HEK293 (cell line): ENCODE measurements around the gene CHMP3.
A peak's percentile ranks its signal among the peaks of the same experiment; 100 is the strongest.
"Not testable (repeated sequence)": the region's sequence is repeated elsewhere in the genome, so short reads cannot be mapped to it uniquely, and the experiment has no call there.

Experiments
- CTCF ChIA-PET: fragments of 350-600 bp; formaldehyde crosslinking; extraction: SDS; loops from one replicate; lab custom pipeline; 2021; ENCODE audit warnings: antibody characterized with exemption; lab: Yijun Ruan, JAX
- POLR2A ChIA-PET: fragments of 300-600 bp; formaldehyde crosslinking; extraction: SDS; loops from one replicate; lab custom pipeline; 2020; ENCODE audit warnings: antibody characterized with exemption, inconsistent platforms; lab: Yijun Ruan, JAX
- H3K27ac ChIP-seq: fragments of 200-500 bp; sonication (Bioruptor generic); 2 replicates; pipeline ENCODE4 v1.5.1; 2014; ENCODE audit warnings: low read depth, low read length, control low read depth, inconsistent platforms; ENCODE audit errors: extremely low read depth
- H3K36me3 ChIP-seq, 2 experiments: fragments of 200-500 bp in 1 of 2; sonication (Bioruptor generic) in 1 of 2; 1 replicate in 1 of 2; 2 replicates in 1 of 2; pipeline ENCODE4 v1.5.1; 2014 to 2017; ENCODE audit warnings: inconsistent platforms in 2 of 2, low read length in 2 of 2; ENCODE audit not compliant: control insufficient read depth in 2 of 2, insufficient read depth in 1 of 2
- H3K4me1 ChIP-seq: fragments of 200-500 bp; sonication (Bioruptor generic); 2 replicates; pipeline ENCODE4 v1.5.1; 2014; ENCODE audit warnings: mild to moderate bottlenecking, low read length, inconsistent platforms; ENCODE audit not compliant: control insufficient read depth, insufficient read depth
- H3K4me3 ChIP-seq: 2 replicates; pipeline ENCODE4 v1.5.1; 2011; ENCODE audit warnings: low read depth, mild to moderate bottlenecking, control low read depth, low read length, moderate library complexity
- H3K9me3 ChIP-seq: fragments of 200-500 bp; sonication (Bioruptor generic); 2 replicates; pipeline ENCODE4 v1.5.1; 2014; ENCODE audit warnings: low read depth, low read length, inconsistent platforms; ENCODE audit not compliant: control insufficient read depth, insufficient read depth
- BCL11A ChIP-seq: fragments of 450-650 bp; formaldehyde crosslinking; IDR thresholded peaks from 2 replicates; pipeline ENCODE4 v1.5.1; 2016; ENCODE audit warnings: low read depth, missing biosample characterization, missing genetic modification characterization
- GLIS2 ChIP-seq: fragments of 450-650 bp; formaldehyde crosslinking; IDR thresholded peaks from 2 replicates; pipeline ENCODE4 v1.5.1; 2016; ENCODE audit warnings: missing biosample characterization, missing genetic modification characterization
- KLF9 ChIP-seq: fragments of 450-650 bp; formaldehyde crosslinking; IDR thresholded peaks from 2 replicates; pipeline ENCODE4 v1.5.1; 2016; ENCODE audit warnings: missing biosample characterization, missing genetic modification characterization, low read depth
- SETDB1 ChIP-seq: IDR thresholded peaks from one replicate; pipeline ENCODE4 v1.6.1; 2017; ENCODE audit warnings: mild to moderate bottlenecking, low read length, moderate library complexity, mixed read lengths; ENCODE audit not compliant: insufficient read length
- TCF7L2 ChIP-seq: IDR thresholded peaks from 2 replicates; pipeline ENCODE4 v1.6.1; 2011; ENCODE audit warnings: low read depth, mild to moderate bottlenecking, inconsistent platforms, low read length, moderate library complexity, borderline replicate concordance
- WT1 ChIP-seq: fragments of 450-650 bp; formaldehyde crosslinking; IDR thresholded peaks from 2 replicates; pipeline ENCODE4 v1.5.1; 2016; ENCODE audit warnings: missing biosample characterization, missing genetic modification characterization
- ZNF121 ChIP-seq: fragments of 450-650 bp; formaldehyde crosslinking; IDR thresholded peaks from 2 replicates; pipeline ENCODE4 v1.5.1; 2016; ENCODE audit warnings: missing biosample characterization, missing genetic modification characterization
- ZNF133 ChIP-seq: fragments of 450-650 bp; formaldehyde crosslinking; IDR thresholded peaks from 2 replicates; pipeline ENCODE4 v1.5.1; 2016; ENCODE audit warnings: missing biosample characterization, missing genetic modification characterization
- ZNF16 ChIP-seq: fragments of 450-650 bp; formaldehyde crosslinking; IDR thresholded peaks from 2 replicates; pipeline ENCODE4 v1.5.1; 2016; ENCODE audit warnings: low read depth, missing biosample characterization, missing genetic modification characterization
- ZNF324 ChIP-seq: fragments of 450-650 bp; formaldehyde crosslinking; IDR thresholded peaks from 2 replicates; pipeline ENCODE4 v1.5.1; 2016; ENCODE audit warnings: missing biosample characterization, missing genetic modification characterization
- ZNF366 ChIP-seq: fragments of 450-650 bp; formaldehyde crosslinking; conservative IDR thresholded peaks from 2 replicates; pipeline ENCODE4 v1.5.1; 2016; ENCODE audit warnings: missing biosample characterization, missing genetic modification characterization
- ZNF423 ChIP-seq: fragments of 450-650 bp; formaldehyde crosslinking; IDR thresholded peaks from 2 replicates; pipeline ENCODE4 v1.5.1; 2016; ENCODE audit warnings: missing biosample characterization, missing genetic modification characterization
- ZNF510 ChIP-seq: fragments of 450-650 bp; formaldehyde crosslinking; IDR thresholded peaks from 2 replicates; pipeline ENCODE4 v1.5.1; 2018; ENCODE audit warnings: mild to moderate bottlenecking, missing genetic modification characterization, missing biosample characterization; ENCODE audit not compliant: insufficient replicate concordance
- ZNF521 ChIP-seq: fragments of 450-650 bp; formaldehyde crosslinking; IDR thresholded peaks from 2 replicates; pipeline ENCODE4 v1.5.1; 2017; ENCODE audit warnings: missing biosample characterization, mild to moderate bottlenecking, missing genetic modification characterization
- ZNF529 ChIP-seq: fragments of 450-650 bp; formaldehyde crosslinking; IDR thresholded peaks from 2 replicates; pipeline ENCODE4 v1.5.1; 2017; ENCODE audit warnings: missing genetic modification characterization, missing biosample characterization; ENCODE audit not compliant: insufficient replicate concordance
- ZNF544 ChIP-seq: fragments of 450-650 bp; formaldehyde crosslinking; IDR thresholded peaks from 2 replicates; pipeline ENCODE4 v1.5.0; 2017; ENCODE audit warnings: missing biosample characterization, missing genetic modification characterization
- ZNF549 ChIP-seq: fragments of 450-650 bp; IDR thresholded peaks from 2 replicates; pipeline ENCODE4 v1.5.1; 2018; ENCODE audit warnings: missing biosample characterization, missing genetic modification characterization, mild to moderate bottlenecking, inconsistent platforms, moderate library complexity
- ZNF555 ChIP-seq: fragments of 450-650 bp; formaldehyde crosslinking; conservative IDR thresholded peaks from 2 replicates; pipeline ENCODE4 v1.5.1; 2017; ENCODE audit warnings: missing biosample characterization, mild to moderate bottlenecking, missing genetic modification characterization, inconsistent platforms
- ZNF777 ChIP-seq: fragments of 450-650 bp; formaldehyde crosslinking; IDR thresholded peaks from 2 replicates; pipeline ENCODE4 v1.5.1; 2017; ENCODE audit warnings: missing biosample characterization, missing genetic modification characterization, borderline replicate concordance
- ZNF837 ChIP-seq: fragments of 450-650 bp; formaldehyde crosslinking; IDR thresholded peaks from 2 replicates; pipeline ENCODE4 v1.5.1; 2016; ENCODE audit warnings: missing biosample characterization, missing genetic modification characterization
- ZSCAN18 ChIP-seq: fragments of 450-650 bp; formaldehyde crosslinking; IDR thresholded peaks from 2 replicates; pipeline ENCODE4 v1.5.1; 2016; ENCODE audit warnings: missing biosample characterization, missing genetic modification characterization
- TF ChIP-seq, protein P1 (sequence below): fragments of 450-650 bp; formaldehyde crosslinking; IDR thresholded peaks from 2 replicates; pipeline ENCODE4 v1.5.1; 2017; ENCODE audit warnings: missing biosample characterization, missing genetic modification characterization

CHMP3 gene

DNA sequence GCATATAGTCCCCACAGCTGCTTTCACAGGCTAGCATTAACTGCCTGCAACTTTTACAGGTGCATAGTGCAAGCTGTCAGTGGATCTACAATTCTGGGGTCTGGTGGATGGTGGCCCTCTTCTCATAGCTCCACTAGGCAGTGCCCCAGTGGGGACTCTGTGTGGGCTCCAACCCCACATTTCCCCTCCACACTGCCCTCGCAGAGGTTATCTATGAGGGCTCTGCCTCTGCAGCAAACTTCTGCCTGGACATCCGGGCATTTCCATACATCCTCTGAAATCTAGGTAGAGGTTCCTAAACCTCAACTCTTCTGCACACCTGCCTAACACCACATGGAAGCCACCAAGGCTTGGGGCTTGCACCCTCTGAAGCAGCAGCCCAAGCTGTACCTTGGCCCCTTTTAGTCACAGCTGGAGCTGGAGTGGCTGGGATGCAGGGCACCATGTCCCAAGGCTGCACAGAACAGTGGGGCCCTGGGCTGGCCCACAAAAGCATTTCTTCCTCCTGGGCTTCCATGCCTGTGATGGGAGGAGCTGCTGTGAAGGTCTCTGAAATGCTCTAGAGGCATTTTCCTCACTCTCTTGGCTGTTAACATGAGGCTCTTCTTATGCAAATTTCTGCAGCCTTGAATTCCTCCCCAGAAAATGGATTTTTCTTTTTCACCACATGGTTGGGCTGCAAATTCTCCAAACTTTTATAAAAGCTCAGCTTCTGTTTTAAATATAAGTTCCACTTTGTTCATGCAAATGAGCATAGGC lies 62.7 kb downstream of the CHMP3 start:
- POLR2A ChIA-PET, result no interaction called here
- H3K4me3 ChIP-seq, result no peak overlapping the region
- no peaks in the 10 kb centered on the region for H3K4me1 ChIP-seq
- no peaks in the 10 kb centered on the region; the same call in 1 of the 2 replicates for H3K9me3 ChIP-seq
- CTCF ChIA-PET, result no interaction called here
- no peak for TF ChIP-seq ZNF521 (tag by site-specific recombination)
- peak; percentile 78 for TF ChIP-seq SETDB1
- no peak for TF ChIP-seq ZNF423 (tag by site-specific recombination)
- peak; percentile 22 for TF ChIP-seq ZNF510 (tag by site-specific recombination)
- no peak overlapping the region for H3K27ac ChIP-seq
- H3K36me3 ChIP-seq, result peaks cover 22 to 78% of the 10 kb centered on the region in 2 experiments

GRCh38 chr2:86499326-86499725 lies 63.9 kb downstream of the CHMP3 start:
- H3K4me1 ChIP-seq, result no peaks in the 10 kb centered on the region
- H3K36me3 ChIP-seq, result peaks cover 34 to 70% of the 10 kb centered on the region in 2 experiments
- no peak overlapping the region for H3K27ac ChIP-seq
- no peak overlapping the region for H3K4me3 ChIP-seq
- TF ChIP-seq ZNF555 (tag by site-specific recombination), result no peak
- peak; percentile 80 for TF ChIP-seq ZNF133
- TF ChIP-seq TCF7L2, result no peak
- no peak for TF ChIP-seq ZSCAN18 (tag by site-specific recombination)
- TF ChIP-seq ZNF549 (tag by site-specific recombination), result no peak
- TF ChIP-seq, all 188 proteins: peak for 1
- no peaks in the 10 kb centered on the region; the same call in 1 of the 2 replicates for H3K9me3 ChIP-seq
- ChIA-PET CTCF (no interaction called here), POLR2A (no interaction called here)

DNA sequence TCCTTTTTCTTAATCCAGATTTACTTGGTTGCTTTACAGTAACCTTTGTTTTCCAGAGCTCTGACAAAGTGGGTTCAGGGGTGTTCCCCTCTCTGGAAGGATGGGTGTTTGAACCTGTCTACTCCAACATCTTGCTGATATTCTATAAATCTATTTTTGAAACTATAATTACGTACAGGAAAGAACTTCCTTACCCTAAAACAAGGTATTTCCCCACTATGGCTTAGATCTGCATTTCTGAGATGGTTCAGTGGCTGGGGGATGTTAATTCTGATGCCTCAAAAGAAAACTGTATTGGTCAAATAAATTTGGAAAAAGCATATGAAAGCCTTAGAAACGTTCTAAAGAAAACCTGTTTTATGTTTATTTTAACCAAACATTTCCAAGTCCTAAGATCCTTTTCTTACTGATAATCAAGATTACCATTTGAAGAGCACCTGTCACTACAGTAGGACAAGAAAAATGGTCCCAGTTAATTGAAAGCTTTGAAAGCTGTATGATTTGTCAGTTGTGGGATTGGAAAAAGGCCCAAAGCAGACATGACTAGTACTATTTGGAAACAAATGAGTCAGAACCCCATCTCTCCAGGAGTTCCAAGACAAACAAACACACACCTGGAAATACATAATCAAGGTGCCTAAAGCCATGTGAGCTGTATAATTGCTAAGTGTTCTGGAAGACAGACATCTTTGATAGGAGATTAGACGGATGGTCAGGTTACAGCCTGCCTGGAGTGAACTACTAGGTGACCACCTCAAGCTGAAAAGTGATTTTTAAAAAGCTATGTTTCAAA lies 64.6 kb downstream of the CHMP3 start:
- ChIA-PET POLR2A (no interaction called here), CTCF (no interaction called here)
- Histone ChIP-seq H3K36me3 (peaks cover 38 to 71% of the 10 kb centered on the region in 2 experiments), H3K4me1 (no peaks in the 10 kb centered on the region), H3K9me3 (no peaks in the 10 kb centered on the region; the same call in 1 of the 2 replicates), H3K27ac (no peak overlapping the region), H3K4me3 (no peak overlapping the region)
- TF ChIP-seq ZSCAN18 (tag by site-specific recombination) (no peak), ZNF777 (no peak), KLF9 (no peak), ZNF837 (no peak), ZNF16 (tag by site-specific recombination) (no peak), BCL11A (tag by site-specific recombination) (no peak), ZNF521 (tag by site-specific recombination) (no peak), GLIS2 (tag by site-specific recombination) (no peak), ZNF529 (no peak), ZNF324 (tag by site-specific recombination) (no peak), WT1 (tag by site-specific recombination) (no peak), ZNF366 (tag by site-specific recombination) (no peak), ZNF544 (tag by site-specific recombination) (no peak), ZNF121 (tag by site-specific recombination) (no peak)
- TF ChIP-seq, protein P1, sequence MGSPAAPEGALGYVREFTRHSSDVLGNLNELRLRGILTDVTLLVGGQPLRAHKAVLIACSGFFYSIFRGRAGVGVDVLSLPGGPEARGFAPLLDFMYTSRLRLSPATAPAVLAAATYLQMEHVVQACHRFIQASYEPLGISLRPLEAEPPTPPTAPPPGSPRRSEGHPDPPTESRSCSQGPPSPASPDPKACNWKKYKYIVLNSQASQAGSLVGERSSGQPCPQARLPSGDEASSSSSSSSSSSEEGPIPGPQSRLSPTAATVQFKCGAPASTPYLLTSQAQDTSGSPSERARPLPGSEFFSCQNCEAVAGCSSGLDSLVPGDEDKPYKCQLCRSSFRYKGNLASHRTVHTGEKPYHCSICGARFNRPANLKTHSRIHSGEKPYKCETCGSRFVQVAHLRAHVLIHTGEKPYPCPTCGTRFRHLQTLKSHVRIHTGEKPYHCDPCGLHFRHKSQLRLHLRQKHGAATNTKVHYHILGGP, result no peak

DNA sequence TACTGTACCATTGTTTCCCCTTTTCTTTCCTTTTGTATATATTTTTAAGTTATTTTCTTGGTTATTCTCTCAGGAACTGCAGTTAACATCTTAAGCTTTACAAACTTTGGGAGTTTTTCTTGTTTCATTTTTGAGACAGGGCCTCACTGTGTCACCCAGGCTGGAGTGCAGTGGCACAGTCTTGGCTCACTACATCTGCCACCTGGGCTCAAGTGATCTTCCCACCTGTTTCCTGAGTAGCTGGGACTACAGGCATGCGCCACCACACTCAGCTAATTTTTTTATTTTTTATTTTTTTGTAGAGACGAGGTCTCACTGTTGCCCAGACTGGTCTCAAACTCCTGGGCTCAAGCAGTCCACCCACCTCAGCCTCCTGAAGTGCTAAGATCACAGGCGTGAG lies 66.9 kb downstream of the CHMP3 start:
- POLR2A ChIA-PET, H3K4me1 ChIP-seq, H3K4me3 ChIP-seq, CTCF ChIA-PET, H3K27ac ChIP-seq, H3K9me3 ChIP-seq: not testable (repeated sequence)
- H3K36me3 ChIP-seq, result peaks cover 50 to 76% of the 10 kb centered on the region in 2 experiments
